ENCODE data around the gene LSAMP. TPM values are rescaled to one million over a fixed set of nuclear protein-coding genes. Genes with fewer than 3 reads are reported as not detected.

The LSAMP gene
- total RNA-seq, 1 experiment from 2014 or later, result not detected

GRCh38 chr3:116129187-116129946, 315.9 kb downstream of the LSAMP start:
- peaks cover 5% of the 10 kb centered on the region for H3K36me3 Mint-ChIP-seq (ENCODE audit: insufficient read depth, unreplicated experiment)
- BruUV-seq (replicated peaks), result no TSS peak
- H3K27ac Mint-ChIP-seq (ENCODE audit: unreplicated experiment), result no peak overlapping the region
- H3K4me3 ChIP-seq (ENCODE audit: low read depth, low read length), result no peak overlapping the region
- no peak for TF ChIP-seq CTCF (IDR thresholded peaks at IDR 0.05; ENCODE audit: insufficient read depth in 1 of 2, low read depth in 1 of 2, low read length in 1 of 2, severe bottlenecking in 1 of 2, unreplicated experiment in 1 of 2)
- H3K4me3 Mint-ChIP-seq (ENCODE audit: unreplicated experiment), result no peak overlapping the region
- H3K27me3 Mint-ChIP-seq (ENCODE audit: insufficient read depth, unreplicated experiment), result no peaks in the 10 kb centered on the region
- no peak for DNase-seq
- no peaks in the 10 kb centered on the region for H3K4me1 Mint-ChIP-seq (ENCODE audit: low read depth, unreplicated experiment)
- CTCF ChIA-PET, result no interaction called here
- no peaks in the 10 kb centered on the region for H3K9me3 Mint-ChIP-seq (ENCODE audit: unreplicated experiment)
- intact Hi-C loops (cut with micrococcal nuclease; ENCODE audit: unreplicated experiment), result loop anchor here (10.0 kb wide), 1 partner anchor 145 kb away; no protein-coding TSS in a partner anchor
- POLR2A ChIA-PET, result no interaction called here
- no peaks in the 10 kb centered on the region for H3K4me1 ChIP-seq
- H3K36me3 ChIP-seq (ENCODE audit: control insufficient read depth, insufficient read depth, low read length), result no peaks in the 10 kb centered on the region
- H3K27me3 ChIP-seq (replicated peaks; ENCODE audit: control insufficient read depth, insufficient read depth, low read length), result no peaks in the 10 kb centered on the region
- H3K9me3 ChIP-seq, result no peaks in the 10 kb centered on the region

GRCh38 chr3:116127464-116127863, 317.8 kb downstream of the LSAMP start:
- TF ChIP-seq CTCF (IDR thresholded peaks at IDR 0.05; ENCODE audit: insufficient read depth in 1 of 2, low read depth in 1 of 2, low read length in 1 of 2, severe bottlenecking in 1 of 2, unreplicated experiment in 1 of 2), result no peak
- DNase-seq, result no peak
- Mint-ChIP-seq H3K4me3 (ENCODE audit: unreplicated experiment) (no peak overlapping the region), H3K9me3 (ENCODE audit: unreplicated experiment) (no peaks in the 10 kb centered on the region), H3K27me3 (ENCODE audit: insufficient read depth, unreplicated experiment) (no peaks in the 10 kb centered on the region), H3K4me1 (ENCODE audit: low read depth, unreplicated experiment) (no peaks in the 10 kb centered on the region), H3K36me3 (ENCODE audit: insufficient read depth, unreplicated experiment) (peaks cover 5% of the 10 kb centered on the region), H3K27ac (ENCODE audit: unreplicated experiment) (no peak overlapping the region)
- Histone ChIP-seq H3K4me3 (ENCODE audit: low read depth, low read length) (no peak overlapping the region), H3K27me3 (replicated peaks; ENCODE audit: control insufficient read depth, insufficient read depth, low read length) (no peaks in the 10 kb centered on the region), H3K36me3 (ENCODE audit: control insufficient read depth, insufficient read depth, low read length) (no peaks in the 10 kb centered on the region), H3K9me3 (no peaks in the 10 kb centered on the region), H3K4me1 (no peaks in the 10 kb centered on the region)
- ChIA-PET POLR2A (no interaction called here), CTCF (no interaction called here)
- BruUV-seq (replicated peaks), result no TSS peak
- intact Hi-C loops (cut with micrococcal nuclease; ENCODE audit: unreplicated experiment), result loop anchor here (10.0 kb wide), 1 partner anchor 143 kb away; no protein-coding TSS in a partner anchor

- POLR2A ChIA-PET, result no interaction called here
Observed at GRCh38 chr3:116124166-116124565, 321.1 kb downstream of the LSAMP start.

More at GRCh38 chr3:116124166-116124565, 321.1 kb downstream of the LSAMP start:
- CTCF ChIA-PET, result no interaction called here
- Histone ChIP-seq H3K36me3 (ENCODE audit: control insufficient read depth, insufficient read depth, low read length) (no peaks in the 10 kb centered on the region), H3K4me3 (ENCODE audit: low read depth, low read length) (no peak overlapping the region), H3K9me3 (no peaks in the 10 kb centered on the region), H3K4me1 (no peaks in the 10 kb centered on the region), H3K27me3 (replicated peaks; ENCODE audit: control insufficient read depth, insufficient read depth, low read length) (no peaks in the 10 kb centered on the region)
- TF ChIP-seq CTCF (IDR thresholded peaks at IDR 0.05; ENCODE audit: insufficient read depth in 1 of 2, low read depth in 1 of 2, low read length in 1 of 2, severe bottlenecking in 1 of 2, unreplicated experiment in 1 of 2), result no peak
- DNase-seq, result no peak
- Mint-ChIP-seq H3K27ac (ENCODE audit: unreplicated experiment) (no peak overlapping the region), H3K36me3 (ENCODE audit: insufficient read depth, unreplicated experiment) (no peaks in the 10 kb centered on the region), H3K9me3 (ENCODE audit: unreplicated experiment) (no peaks in the 10 kb centered on the region), H3K4me1 (ENCODE audit: low read depth, unreplicated experiment) (no peaks in the 10 kb centered on the region), H3K27me3 (ENCODE audit: insufficient read depth, unreplicated experiment) (no peaks in the 10 kb centered on the region), H3K4me3 (ENCODE audit: unreplicated experiment) (no peak overlapping the region)
- BruUV-seq (replicated peaks), result no TSS peak
- intact Hi-C loops (cut with micrococcal nuclease; ENCODE audit: unreplicated experiment), result loop anchor here (10.0 kb wide), 1 partner anchor 139 kb away; no protein-coding TSS in a partner anchor

All from Caco-2 (cell line).